ENCODE data around the gene SLC25A25. TPM values are rescaled to one million over a fixed set of nuclear protein-coding genes. Genes with fewer than 3 reads are reported as not detected.

The SLC25A25 gene
- total and polyA plus RNA-seq, 9 of the 15 experiments (the other 6 are each of a cell fraction or from before 2014, with no cell fraction given), result 0.07 to 35.9 (median 23.2) TPM

DNA sequence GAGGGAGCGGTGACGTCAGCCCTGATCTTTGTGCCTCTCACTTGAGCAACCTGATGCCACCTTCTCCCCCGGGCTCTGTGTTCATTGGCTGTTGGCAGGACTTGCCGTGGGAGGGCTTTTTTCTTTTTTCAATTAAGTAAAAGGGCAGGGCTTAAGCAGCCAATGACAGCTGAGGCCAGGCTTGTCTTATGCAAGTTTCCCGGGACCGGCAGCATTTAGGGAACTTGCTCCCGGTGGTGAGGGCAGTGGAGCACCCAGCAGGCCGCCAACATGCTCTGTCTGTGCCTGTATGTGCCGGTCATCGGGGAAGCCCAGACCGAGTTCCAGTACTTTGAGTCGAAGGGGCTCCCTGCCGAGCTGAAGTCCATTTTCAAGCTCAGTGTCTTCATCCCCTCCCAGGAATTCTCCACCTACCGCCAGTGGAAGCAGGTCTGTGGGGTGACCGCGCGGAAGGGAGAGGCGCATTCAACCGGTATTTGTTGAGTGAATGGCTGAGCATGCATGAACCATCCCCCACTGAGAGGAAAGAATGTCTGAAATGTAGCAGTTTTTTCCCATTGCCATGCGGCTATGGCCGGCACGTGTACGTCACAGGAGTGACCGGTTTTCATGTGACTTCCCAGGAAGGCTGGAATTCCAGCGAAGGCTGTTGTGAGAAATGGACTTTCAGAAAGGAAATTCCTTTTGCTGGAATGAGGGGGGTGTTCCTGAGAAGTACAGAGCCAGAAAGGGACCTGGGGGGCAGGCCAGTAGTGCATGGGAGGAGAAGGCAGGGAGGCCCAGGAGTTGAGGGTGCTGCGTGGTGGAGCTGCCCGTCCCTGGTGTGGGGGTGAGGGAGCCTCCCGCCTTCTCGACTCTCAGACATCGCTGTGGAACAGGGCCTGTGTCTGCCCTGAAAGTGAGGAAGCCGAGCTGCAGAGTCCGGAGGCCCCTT lies 30.5 kb downstream of the SLC25A25 start (continued):
- TF ChIP-seq MTA3 (IDR thresholded peaks at IDR 0.05; ENCODE audit: borderline replicate concordance), result no peak
- TF ChIP-seq HMG20B (CRISPR knock-in tag; IDR thresholded peaks at IDR 0.05), result no peak
- no peak for TF ChIP-seq PURB (CRISPR knock-in tag; IDR thresholded peaks at IDR 0.05; ENCODE audit: low read depth)
- no peak; the same call in 1 of the 2 replicates for TF ChIP-seq ZNF766 (CRISPR knock-in tag; conservative IDR thresholded peaks at IDR 0.05)
- TF ChIP-seq ZZZ3 (IDR thresholded peaks at IDR 0.05), result no peak
- no peak for TF ChIP-seq SAFB (IDR thresholded peaks at IDR 0.05; ENCODE audit: borderline replicate concordance, low read depth, low read length)
- no peak for TF ChIP-seq E4F1 (CRISPR knock-in tag; IDR thresholded peaks at IDR 0.05; ENCODE audit: borderline replicate concordance)
- TF ChIP-seq, protein P1, sequence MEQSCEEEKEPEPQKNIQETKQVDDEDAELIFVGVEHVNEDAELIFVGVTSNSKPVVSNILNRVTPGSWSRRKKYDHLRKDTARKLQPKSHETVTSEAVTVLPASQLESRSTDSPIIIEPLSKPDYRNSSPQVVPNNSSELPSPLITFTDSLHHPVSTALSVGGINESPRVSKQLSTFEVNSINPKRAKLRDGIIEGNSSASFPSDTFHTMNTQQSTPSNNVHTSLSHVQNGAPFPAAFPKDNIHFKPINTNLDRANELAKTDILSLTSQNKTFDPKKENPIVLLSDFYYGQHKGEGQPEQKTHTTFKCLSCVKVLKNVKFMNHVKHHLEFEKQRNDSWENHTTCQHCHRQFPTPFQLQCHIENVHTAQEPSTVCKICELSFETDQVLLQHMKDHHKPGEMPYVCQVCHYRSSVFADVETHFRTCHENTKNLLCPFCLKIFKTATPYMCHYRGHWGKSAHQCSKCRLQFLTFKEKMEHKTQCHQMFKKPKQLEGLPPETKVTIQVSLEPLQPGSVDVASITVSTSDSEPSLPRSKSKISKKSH (CRISPR knock-in tag; IDR thresholded peaks at IDR 0.05), result no peak
- TF ChIP-seq, protein P2, sequence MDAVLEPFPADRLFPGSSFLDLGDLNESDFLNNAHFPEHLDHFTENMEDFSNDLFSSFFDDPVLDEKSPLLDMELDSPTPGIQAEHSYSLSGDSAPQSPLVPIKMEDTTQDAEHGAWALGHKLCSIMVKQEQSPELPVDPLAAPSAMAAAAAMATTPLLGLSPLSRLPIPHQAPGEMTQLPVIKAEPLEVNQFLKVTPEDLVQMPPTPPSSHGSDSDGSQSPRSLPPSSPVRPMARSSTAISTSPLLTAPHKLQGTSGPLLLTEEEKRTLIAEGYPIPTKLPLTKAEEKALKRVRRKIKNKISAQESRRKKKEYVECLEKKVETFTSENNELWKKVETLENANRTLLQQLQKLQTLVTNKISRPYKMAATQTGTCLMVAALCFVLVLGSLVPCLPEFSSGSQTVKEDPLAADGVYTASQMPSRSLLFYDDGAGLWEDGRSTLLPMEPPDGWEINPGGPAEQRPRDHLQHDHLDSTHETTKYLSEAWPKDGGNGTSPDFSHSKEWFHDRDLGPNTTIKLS (IDR thresholded peaks at IDR 0.05; ENCODE audit: borderline replicate concordance, low read depth), result peak; percentile 25; the same call in 1 of the 2 replicates
